HEK293 (cell line): ENCODE results near the gene PDGFB.

Experiments used
- CTCF ChIA-PET: fragments of 350-600 bp; formaldehyde crosslinking; extraction: SDS; loops from one replicate; lab custom pipeline; 2021; ENCODE audit warnings: antibody characterized with exemption; lab: Yijun Ruan, JAX
- POLR2A ChIA-PET: fragments of 300-600 bp; formaldehyde crosslinking; extraction: SDS; loops from one replicate; lab custom pipeline; 2020; ENCODE audit warnings: antibody characterized with exemption, inconsistent platforms; lab: Yijun Ruan, JAX
- H3K27ac ChIP-seq: fragments of 200-500 bp; sonication (Bioruptor generic); 2 replicates; pipeline ENCODE4 v1.5.1; 2014; ENCODE audit warnings: low read depth, low read length, control low read depth, inconsistent platforms; ENCODE audit errors: extremely low read depth
- H3K36me3 ChIP-seq, 2 experiments: fragments of 200-500 bp in 1 of 2; sonication (Bioruptor generic) in 1 of 2; 1 replicate in 1 of 2; 2 replicates in 1 of 2; pipeline ENCODE4 v1.5.1; 2014 to 2017; ENCODE audit warnings: inconsistent platforms in 2 of 2, low read length in 2 of 2; ENCODE audit not compliant: control insufficient read depth in 2 of 2, insufficient read depth in 1 of 2
- H3K4me1 ChIP-seq: fragments of 200-500 bp; sonication (Bioruptor generic); 2 replicates; pipeline ENCODE4 v1.5.1; 2014; ENCODE audit warnings: mild to moderate bottlenecking, low read length, inconsistent platforms; ENCODE audit not compliant: control insufficient read depth, insufficient read depth
- H3K4me3 ChIP-seq: 2 replicates; pipeline ENCODE4 v1.5.1; 2011; ENCODE audit warnings: low read depth, mild to moderate bottlenecking, control low read depth, low read length, moderate library complexity
- H3K9me3 ChIP-seq: fragments of 200-500 bp; sonication (Bioruptor generic); 2 replicates; pipeline ENCODE4 v1.5.1; 2014; ENCODE audit warnings: low read depth, low read length, inconsistent platforms; ENCODE audit not compliant: control insufficient read depth, insufficient read depth
- GLI2 ChIP-seq: fragments of 450-650 bp; formaldehyde crosslinking; IDR thresholded peaks from 2 replicates; pipeline ENCODE4; 2017; ENCODE audit warnings: missing biosample characterization, missing genetic modification characterization, low read depth, borderline replicate concordance
- HOXA7 ChIP-seq: sonication (generic); formaldehyde crosslinking; IDR thresholded peaks from 2 replicates; pipeline ENCODE4 v1.8.1; 2022; ENCODE audit warnings: missing genetic modification reagents, borderline replicate concordance
- HOXD13 ChIP-seq: sonication (generic); formaldehyde crosslinking; IDR thresholded peaks from 2 replicates; pipeline ENCODE4 v1.8.0; 2022; ENCODE audit warnings: missing genetic modification reagents, borderline replicate concordance
- INSM2 ChIP-seq: fragments of 450-650 bp; formaldehyde crosslinking; IDR thresholded peaks from 2 replicates; pipeline ENCODE4 v1.5.1; 2016; ENCODE audit warnings: missing biosample characterization, missing genetic modification characterization
- MEIS1 ChIP-seq: sonication (generic); formaldehyde crosslinking; IDR thresholded peaks from 2 replicates; pipeline ENCODE4 v1.8.1; 2022; ENCODE audit warnings: missing genetic modification reagents, mild to moderate bottlenecking, borderline replicate concordance
- MZF1 ChIP-seq: fragments of 450-650 bp; formaldehyde crosslinking; IDR thresholded peaks from 2 replicates; pipeline ENCODE4 v1.5.1; 2017; ENCODE audit warnings: missing biosample characterization, missing genetic modification characterization, borderline replicate concordance
- PRDM6 ChIP-seq: fragments of 450-650 bp; formaldehyde crosslinking; IDR thresholded peaks from 2 replicates; pipeline ENCODE4 v1.5.1; 2017; ENCODE audit warnings: missing biosample characterization, missing genetic modification characterization
- SP2 ChIP-seq: fragments of 450-650 bp; formaldehyde crosslinking; IDR thresholded peaks from 2 replicates; pipeline ENCODE4 v1.5.1; 2016; ENCODE audit warnings: missing biosample characterization, missing genetic modification characterization
- ZBTB10 ChIP-seq: fragments of 450-650 bp; formaldehyde crosslinking; IDR thresholded peaks from 2 replicates; pipeline ENCODE4 v1.5.1; 2016; ENCODE audit warnings: missing biosample characterization, missing genetic modification characterization
- ZBTB6 ChIP-seq: fragments of 450-650 bp; formaldehyde crosslinking; IDR thresholded peaks from 2 replicates; pipeline ENCODE4 v1.5.1; 2017; ENCODE audit warnings: missing biosample characterization, missing genetic modification characterization
- ZFP69B ChIP-seq: fragments of 450-650 bp; formaldehyde crosslinking; IDR thresholded peaks from 2 replicates; pipeline ENCODE4 v1.5.1; 2016; ENCODE audit warnings: missing biosample characterization, missing genetic modification characterization
- ZNF112 ChIP-seq: fragments of 450-650 bp; formaldehyde crosslinking; IDR thresholded peaks from 2 replicates; pipeline ENCODE4 v1.5.0; 2017; ENCODE audit warnings: missing biosample characterization, missing genetic modification characterization
- ZNF121 ChIP-seq: fragments of 450-650 bp; formaldehyde crosslinking; IDR thresholded peaks from 2 replicates; pipeline ENCODE4 v1.5.1; 2016; ENCODE audit warnings: missing biosample characterization, missing genetic modification characterization
- ZNF155 ChIP-seq: fragments of 450-650 bp; formaldehyde crosslinking; IDR thresholded peaks from 2 replicates; pipeline ENCODE4 v1.5.1; 2016; ENCODE audit warnings: missing biosample characterization, missing genetic modification characterization
- ZNF175 ChIP-seq: fragments of 450-650 bp; formaldehyde crosslinking; IDR thresholded peaks from 2 replicates; pipeline ENCODE4 v1.5.1; 2016; ENCODE audit warnings: missing biosample characterization, missing genetic modification characterization
- ZNF184 ChIP-seq: fragments of 450-650 bp; IDR thresholded peaks from 2 replicates; pipeline ENCODE4 v1.5.1; 2018; ENCODE audit warnings: missing biosample characterization, mild to moderate bottlenecking, missing genetic modification characterization
- ZNF239 ChIP-seq: fragments of 450-650 bp; formaldehyde crosslinking; IDR thresholded peaks from 2 replicates; pipeline ENCODE4 v1.5.1; 2016; ENCODE audit warnings: missing biosample characterization, missing genetic modification characterization
- ZNF24 ChIP-seq: fragments of 450-650 bp; formaldehyde crosslinking; IDR thresholded peaks from 2 replicates; pipeline ENCODE4 v1.5.1; 2016; ENCODE audit warnings: missing biosample characterization, missing genetic modification characterization
- ZNF398 ChIP-seq: fragments of 450-650 bp; formaldehyde crosslinking; IDR thresholded peaks from 2 replicates; pipeline ENCODE4 v1.5.1; 2017; ENCODE audit warnings: missing biosample characterization, missing genetic modification characterization
- ZSCAN5A ChIP-seq: fragments of 450-650 bp; formaldehyde crosslinking; IDR thresholded peaks from 2 replicates; pipeline ENCODE4 v1.5.1; 2016; ENCODE audit warnings: missing biosample characterization, missing genetic modification characterization

The PDGFB gene

DNA sequence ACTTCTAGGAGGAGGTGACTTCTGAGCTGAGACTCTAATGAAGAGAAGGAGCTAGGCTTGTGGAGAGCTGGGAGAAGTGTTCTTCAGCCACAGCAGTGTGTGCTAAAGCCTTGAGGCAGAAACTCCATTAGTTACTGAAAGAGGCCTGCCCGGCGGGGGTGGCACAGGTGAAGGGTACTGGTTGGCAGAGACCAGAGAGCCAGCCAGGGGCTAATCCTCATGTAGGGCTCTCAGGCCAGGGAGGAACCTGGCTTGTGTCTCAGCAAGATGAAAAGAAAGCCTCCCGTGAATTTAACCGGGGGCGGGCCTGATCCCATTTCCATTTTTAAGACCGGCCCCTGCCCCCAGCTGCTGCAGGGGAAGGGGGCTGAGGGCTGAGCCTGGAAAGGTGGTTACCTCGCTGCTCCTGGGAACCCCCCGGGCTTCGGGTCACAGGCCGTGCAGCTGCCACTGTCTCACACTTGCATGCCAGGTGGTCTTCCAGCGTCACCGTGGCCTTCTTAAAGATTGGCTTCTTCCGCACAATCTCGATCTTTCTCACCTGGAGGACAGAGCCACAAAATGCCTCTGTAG lies 15.0 kb downstream of the PDGFB start:
- no peak overlapping the region for H3K4me3 ChIP-seq
- H3K9me3 ChIP-seq, result no peaks in the 10 kb centered on the region
- H3K27ac ChIP-seq, result no peak overlapping the region
- no peaks in the 10 kb centered on the region for H3K36me3 ChIP-seq
- ChIA-PET CTCF (interaction anchor here (0.9 to 2.5 kb wide), 3 partner anchors 14 to 299 kb away, joined by 3 to 11 read pairs (median 3); no protein-coding TSS in a partner anchor), POLR2A (interaction anchor here (0.9 to 1.9 kb wide), 2 partner anchors 85 to 90 kb away, joined by 3 to 9 read pairs; partner anchors contain the start of gene RPL3)
- TF ChIP-seq ZNF24 (no peak), INSM2 (no peak), ZNF398 (no peak), ZFP69B (no peak), ZNF175 (tag by site-specific recombination) (no peak), ZNF155 (tag by site-specific recombination) (no peak), GLI2 (tag by site-specific recombination) (no peak), ZNF184 (tag by site-specific recombination) (no peak), ZNF239 (no peak), ZBTB6 (tag by site-specific recombination) (no peak)
- no peaks in the 10 kb centered on the region; the same call in 1 of the 2 replicates for H3K4me1 ChIP-seq

DNA sequence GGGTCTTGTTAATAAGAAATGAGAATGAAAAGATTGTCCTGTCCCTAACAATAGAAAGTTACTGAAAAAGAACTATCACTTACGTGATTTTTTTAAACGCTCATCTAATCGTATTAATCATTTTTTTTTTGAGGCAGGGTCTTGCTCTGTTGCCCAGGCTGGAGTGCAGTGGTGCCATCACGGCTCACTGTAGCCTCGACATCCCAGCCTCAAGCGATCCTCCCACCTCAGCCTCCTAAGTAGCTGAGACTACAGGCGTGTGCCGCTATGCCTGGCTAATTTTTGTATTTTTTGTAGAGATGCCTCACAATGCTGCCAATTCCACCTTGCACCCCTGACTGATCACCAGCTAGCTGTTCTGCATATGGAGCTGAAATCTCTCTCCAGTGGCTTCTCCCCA lies 15.7 kb downstream of the PDGFB start:
- Histone ChIP-seq H3K4me3 (no peak overlapping the region), H3K27ac (no peak overlapping the region), H3K36me3 (no peaks in the 10 kb centered on the region), H3K9me3 (no peaks in the 10 kb centered on the region), H3K4me1 (no peaks in the 10 kb centered on the region)
- ChIA-PET POLR2A (interaction anchor here (0.9 kb wide), 1 partner anchor 86 kb away, joined by 3 read pairs; no protein-coding TSS in a partner anchor), CTCF (interaction anchor here (0.6 to 1.2 kb wide), 5 partner anchors 12 to 300 kb away, joined by 3 to 4 read pairs (median 3); no protein-coding TSS in a partner anchor)
- TF ChIP-seq ZNF121 (0 out of 2 replicates have a peak, but pooled peaks have one; percentile 11), ZSCAN5A (no peak)

- H3K36me3 ChIP-seq, result no peaks in the 10 kb centered on the region
- H3K4me1 ChIP-seq, result no peaks in the 10 kb centered on the region
- no peaks in the 10 kb centered on the region for H3K9me3 ChIP-seq
- ChIA-PET POLR2A (interaction anchor here (0.9 kb wide), 1 partner anchor 17 kb away, joined by 3 read pairs; the partner anchor contains the start of gene PDGFB), CTCF (interaction anchor here (0.6 to 0.9 kb wide), 3 partner anchors 11 to 40 kb away, joined by 3 to 6 read pairs (median 3); no protein-coding TSS in a partner anchor)
- H3K27ac ChIP-seq, result no peak overlapping the region
- H3K4me3 ChIP-seq, result no peak overlapping the region
- TF ChIP-seq ZBTB10 (tag by site-specific recombination), result no peak
- no peak for TF ChIP-seq HOXA7 (CRISPR knock-in tag)
- no peak for TF ChIP-seq MEIS1 (CRISPR knock-in tag)
- TF ChIP-seq MZF1 (tag by site-specific recombination), result no peak
- no peak for TF ChIP-seq SP2 (tag by site-specific recombination)
- TF ChIP-seq HOXD13, result no peak
- no peak for TF ChIP-seq PRDM6 (tag by site-specific recombination)
- no peak for TF ChIP-seq ZNF112 (tag by site-specific recombination)
Measured at GRCh38 chr22:39227542-39228272, 17.1 kb downstream of the PDGFB start.
